ENCODE results near the gene PKNOX1. TPM values are rescaled to one million over a fixed set of nuclear protein-coding genes. Genes with fewer than 3 reads are reported as not detected.
"Not testable (repeated sequence)": the region's sequence is repeated elsewhere in the genome, so short reads cannot be mapped to it uniquely, and the experiment has no call there.

PKNOX1 gene
- total and polyA plus RNA-seq, 2 donors = 16.0 to 19.2 TPM

DNA sequence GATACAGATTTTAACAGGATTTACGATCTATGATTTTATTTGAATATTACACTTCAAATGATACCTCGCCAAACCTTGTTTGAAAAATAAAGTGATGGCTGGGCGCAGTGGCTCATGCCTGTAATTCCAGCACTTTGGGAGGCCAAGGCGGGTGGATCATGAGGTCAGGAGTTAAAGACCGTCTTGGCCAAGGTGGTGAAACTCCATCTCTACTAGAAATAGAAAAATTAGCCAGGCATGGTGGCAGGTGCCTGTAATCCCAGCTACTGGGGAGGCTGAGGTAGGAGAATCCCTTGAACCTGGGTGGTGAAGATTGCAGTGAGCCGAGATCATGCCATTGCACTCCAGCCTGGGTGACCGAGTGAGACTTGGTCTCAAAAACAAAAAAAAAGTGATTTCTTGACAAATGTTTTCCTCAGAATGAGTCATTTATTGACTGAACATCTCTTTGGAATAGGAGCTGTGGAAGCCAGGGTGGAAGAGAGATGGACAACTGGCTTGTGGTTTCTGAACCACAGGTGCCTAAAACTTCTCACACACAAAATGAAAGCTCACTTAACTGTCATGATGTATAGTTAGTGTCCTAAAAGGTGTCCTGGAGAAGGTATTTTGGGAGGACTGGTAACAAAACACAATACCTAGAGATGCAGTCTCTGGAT lies 11.9 kb downstream of the PKNOX1 start:
- WGBS = 88% methylated on average over 7 of the region's 7 CpGs
- H3K4me1 ChIP-seq (ENCODE audit: insufficient read depth) = no peaks in the 10 kb centered on the region
- no peaks in the 10 kb centered on the region for H3K36me3 ChIP-seq (ENCODE audit: insufficient read depth)
- no peak overlapping the region for H3K4me3 ChIP-seq (ENCODE audit: low read depth, low read length)
- DNase-seq (ENCODE audit: extremely low spot score) = no peak
- no peak overlapping the region for H3K27ac ChIP-seq (ENCODE audit: low read depth)

GRCh38 chr21:42988236-42988965 lies 14.0 kb downstream of the PKNOX1 start:
- no peak for DNase-seq (ENCODE audit: extremely low spot score)
- 83% methylated on average over 12 of the region's 12 CpGs for WGBS
- no peak overlapping the region for H3K4me3 ChIP-seq (ENCODE audit: low read depth, low read length)
- peaks cover 2% of the 10 kb centered on the region for H3K4me1 ChIP-seq (ENCODE audit: insufficient read depth)
- H3K27ac ChIP-seq (ENCODE audit: low read depth) = no peak overlapping the region
- H3K36me3 ChIP-seq (ENCODE audit: insufficient read depth) = no peaks in the 10 kb centered on the region

DNA sequence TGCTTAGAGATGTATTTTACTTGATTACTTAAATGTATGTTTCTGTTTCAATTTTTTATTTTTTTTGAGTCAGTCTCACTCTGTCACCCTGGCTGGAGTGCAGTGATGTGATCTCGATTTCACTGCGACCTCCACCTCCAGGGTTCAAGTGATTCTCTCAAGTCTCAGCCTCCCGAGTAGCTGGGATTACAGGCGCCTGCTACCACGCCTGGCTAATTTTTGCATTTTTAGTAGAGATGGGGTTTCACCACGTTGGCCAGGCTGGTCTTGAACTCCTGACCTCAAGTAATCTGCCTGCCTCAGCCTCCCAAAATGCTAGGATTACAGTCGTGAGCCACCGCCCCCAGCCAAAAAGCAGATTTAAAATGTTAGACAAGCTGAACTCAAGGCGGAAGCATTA lies 15.0 kb downstream of the PKNOX1 start:
- WGBS = 73% methylated on average over 9 of the region's 9 CpGs
- DNase-seq (ENCODE audit: extremely low spot score); H3K27ac ChIP-seq (ENCODE audit: low read depth); H3K4me3 ChIP-seq (ENCODE audit: low read depth, low read length); H3K36me3 ChIP-seq (ENCODE audit: insufficient read depth); H3K4me1 ChIP-seq (ENCODE audit: insufficient read depth): not testable (repeated sequence)

DNA sequence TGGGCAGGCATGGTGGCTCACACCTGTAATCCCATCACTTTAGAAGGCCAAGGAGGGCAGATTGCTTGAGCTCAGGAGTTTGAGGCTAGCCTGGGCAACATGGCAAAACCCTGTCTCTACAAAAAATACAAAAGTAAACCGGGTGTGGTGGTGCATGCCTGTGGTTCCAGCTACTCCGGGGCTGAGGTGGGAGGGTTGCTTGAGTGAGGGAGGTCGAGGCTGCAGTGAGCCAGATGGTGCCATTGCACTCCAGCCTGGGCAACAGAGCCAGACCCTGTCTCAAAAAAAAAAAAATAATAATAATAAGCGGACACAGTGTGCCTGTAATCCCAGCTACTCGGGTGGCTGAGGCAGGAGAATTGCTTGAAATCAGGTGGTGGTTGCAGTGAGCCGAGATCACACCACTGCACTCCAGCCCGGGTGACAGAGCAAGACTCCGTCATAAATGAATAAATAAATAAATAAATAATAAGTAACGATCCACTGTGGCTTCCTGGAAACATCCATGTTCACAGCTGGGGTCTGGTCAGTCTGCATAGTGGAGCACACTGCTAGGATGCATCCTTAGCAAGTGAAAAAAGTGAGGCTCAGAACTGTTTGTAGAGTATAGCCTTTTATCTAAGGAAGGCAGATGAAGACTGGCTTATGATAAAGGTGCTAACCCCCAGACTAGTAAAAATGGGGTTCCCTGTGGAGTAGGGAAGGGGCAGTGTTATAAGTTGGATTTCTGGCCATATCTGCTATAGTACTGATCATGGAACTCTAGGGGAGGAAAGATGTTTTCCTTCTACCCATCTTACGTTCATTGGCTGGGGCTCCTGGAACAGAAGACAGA lies 15.7 kb downstream of the PKNOX1 start:
- WGBS = 61% methylated on average over 10 of the region's 10 CpGs
- Histone ChIP-seq H3K4me3 (ENCODE audit: low read depth, low read length) (no peak overlapping the region), H3K36me3 (ENCODE audit: insufficient read depth) (no peaks in the 10 kb centered on the region), H3K4me1 (ENCODE audit: insufficient read depth) (peaks cover 2% of the 10 kb centered on the region), H3K27ac (ENCODE audit: low read depth) (no peak overlapping the region)
- DNase-seq (ENCODE audit: extremely low spot score) = no peak

GRCh38 chr21:42991992-42992740 lies 17.8 kb downstream of the PKNOX1 start:
- Histone ChIP-seq H3K4me3 (ENCODE audit: low read depth, low read length) (no peak overlapping the region), H3K27ac (ENCODE audit: low read depth) (peak overlapping the region; percentile 69), H3K4me1 (ENCODE audit: insufficient read depth) (peaks cover 2% of the 10 kb centered on the region), H3K36me3 (ENCODE audit: insufficient read depth) (no peaks in the 10 kb centered on the region)
- DNase-seq (ENCODE audit: extremely low spot score) = peak; percentile 50
- WGBS = 37% methylated on average over 16 of the region's 16 CpGs

DNA sequence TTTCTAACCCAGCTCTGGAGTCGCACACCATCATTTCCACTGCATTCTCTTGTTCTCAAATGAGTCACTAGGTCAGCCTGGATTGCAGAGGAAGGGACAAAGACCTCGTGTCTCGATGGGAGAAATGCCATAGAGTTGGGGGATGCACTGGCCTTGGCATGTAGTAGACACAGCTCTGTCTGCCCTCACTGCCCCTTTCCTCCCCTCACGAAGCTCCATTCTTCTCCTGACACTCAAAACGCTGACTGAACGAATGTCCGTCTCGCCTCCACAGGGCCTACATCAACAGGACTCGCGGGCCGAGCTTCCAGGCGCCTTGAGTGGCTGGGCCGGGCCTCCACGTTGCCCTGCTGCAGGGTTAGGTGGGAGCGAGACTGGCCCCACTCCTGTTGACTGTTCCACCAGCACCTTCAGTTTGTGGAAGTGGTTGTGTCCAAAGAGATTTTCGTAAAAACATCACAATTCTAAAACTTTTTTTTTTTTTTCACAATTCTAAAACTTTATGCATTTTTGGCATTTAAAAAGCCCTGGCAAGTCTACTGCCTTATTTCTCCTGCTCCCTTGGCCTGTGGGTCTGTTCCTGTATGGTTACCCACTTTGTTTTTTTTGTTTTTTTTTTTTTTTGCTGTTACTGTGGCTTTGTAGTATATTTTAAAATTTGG lies 18.8 kb downstream of the PKNOX1 start:
- DNase-seq (ENCODE audit: extremely low spot score) = no peak
- H3K27ac ChIP-seq (ENCODE audit: low read depth) = peak overlapping the region; percentile 69
- H3K4me3 ChIP-seq (ENCODE audit: low read depth, low read length) = no peak overlapping the region
- H3K4me1 ChIP-seq (ENCODE audit: insufficient read depth) = peaks cover 2% of the 10 kb centered on the region
- 81% methylated on average over 16 of the region's 16 CpGs for WGBS
- no peaks in the 10 kb centered on the region for H3K36me3 ChIP-seq (ENCODE audit: insufficient read depth)

GRCh38 chr21:42997053-42997452 lies 22.7 kb downstream of the PKNOX1 start:
- no peak overlapping the region for H3K4me3 ChIP-seq (ENCODE audit: low read depth, low read length)
- WGBS = 35% methylated on average over 8 of the region's 8 CpGs
- no peak overlapping the region for H3K27ac ChIP-seq (ENCODE audit: low read depth)
- H3K36me3 ChIP-seq (ENCODE audit: insufficient read depth) = no peaks in the 10 kb centered on the region
- H3K4me1 ChIP-seq (ENCODE audit: insufficient read depth) = peaks cover 1% of the 10 kb centered on the region
- DNase-seq (ENCODE audit: extremely low spot score) = no peak

DNA sequence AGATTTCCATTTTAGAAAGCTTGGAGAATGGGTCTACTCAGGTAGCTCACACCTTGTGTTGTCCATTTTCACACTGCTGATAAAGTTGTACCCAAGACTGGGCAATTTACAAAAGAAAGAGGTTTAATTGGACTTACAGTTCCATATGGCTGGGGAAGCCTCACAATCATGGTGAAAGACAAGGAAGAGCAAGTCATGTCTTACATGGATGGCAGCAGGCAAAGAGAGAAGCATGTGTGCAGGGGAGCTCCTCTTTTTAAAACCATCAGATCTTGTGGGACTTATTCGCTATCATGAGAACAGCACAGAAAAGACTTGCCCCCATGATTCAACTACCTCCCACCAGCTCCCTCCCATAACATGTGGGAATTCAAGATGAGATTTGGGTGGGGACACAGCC lies 23.6 kb downstream of the PKNOX1 start:
- not testable (repeated sequence) for H3K27ac ChIP-seq (ENCODE audit: low read depth); DNase-seq (ENCODE audit: extremely low spot score); H3K36me3 ChIP-seq (ENCODE audit: insufficient read depth); H3K4me3 ChIP-seq (ENCODE audit: low read depth, low read length); H3K4me1 ChIP-seq (ENCODE audit: insufficient read depth)
- 98% methylated on average over 1 of the region's 1 CpG for WGBS

- 97% methylated on average over 2 of the region's 2 CpGs for WGBS
Measured at GRCh38 chr21:42999152-42999551, 24.8 kb downstream of the PKNOX1 start.

DNA sequence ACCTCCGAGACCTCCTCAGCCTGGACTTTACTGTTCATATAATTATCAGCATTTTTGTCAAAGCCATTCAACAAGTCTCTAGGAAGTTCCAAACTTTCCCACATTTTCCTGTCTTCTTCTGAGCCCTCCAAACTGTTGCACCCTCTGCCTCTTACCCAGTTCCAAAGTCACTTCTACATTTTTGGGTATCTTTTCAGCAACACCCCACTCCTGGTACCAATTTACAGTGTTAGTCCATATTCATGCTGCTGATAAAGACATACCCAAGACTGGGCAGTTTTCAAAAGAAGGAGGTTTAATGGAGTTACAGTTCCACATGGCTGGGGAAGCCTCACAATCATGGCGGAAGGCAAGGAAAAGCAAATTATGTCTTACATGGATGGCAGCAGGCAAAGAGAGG lies 25.7 kb downstream of the PKNOX1 start:
- H3K4me3 ChIP-seq (ENCODE audit: low read depth, low read length); H3K27ac ChIP-seq (ENCODE audit: low read depth); DNase-seq (ENCODE audit: extremely low spot score); H3K36me3 ChIP-seq (ENCODE audit: insufficient read depth); H3K4me1 ChIP-seq (ENCODE audit: insufficient read depth): not testable (repeated sequence)
- over 99% methylated on average over 2 of the region's 2 CpGs for WGBS

More at GRCh38 chr21:42999152-42999551, 24.8 kb downstream of the PKNOX1 start:
- H3K4me1 ChIP-seq (ENCODE audit: insufficient read depth); DNase-seq (ENCODE audit: extremely low spot score); H3K27ac ChIP-seq (ENCODE audit: low read depth); H3K4me3 ChIP-seq (ENCODE audit: low read depth, low read length); H3K36me3 ChIP-seq (ENCODE audit: insufficient read depth): not testable (repeated sequence)

GRCh38 chr21:43001316-43001715 lies 27.0 kb downstream of the PKNOX1 start:
- H3K4me3 ChIP-seq (ENCODE audit: low read depth, low read length) = no peak overlapping the region
- no peaks in the 10 kb centered on the region for H3K36me3 ChIP-seq (ENCODE audit: insufficient read depth)
- H3K4me1 ChIP-seq (ENCODE audit: insufficient read depth) = no peaks in the 10 kb centered on the region
- no peak for DNase-seq (ENCODE audit: extremely low spot score)
- no peak overlapping the region for H3K27ac ChIP-seq (ENCODE audit: low read depth)
- 16% methylated on average over 4 of the region's 4 CpGs for WGBS

DNA sequence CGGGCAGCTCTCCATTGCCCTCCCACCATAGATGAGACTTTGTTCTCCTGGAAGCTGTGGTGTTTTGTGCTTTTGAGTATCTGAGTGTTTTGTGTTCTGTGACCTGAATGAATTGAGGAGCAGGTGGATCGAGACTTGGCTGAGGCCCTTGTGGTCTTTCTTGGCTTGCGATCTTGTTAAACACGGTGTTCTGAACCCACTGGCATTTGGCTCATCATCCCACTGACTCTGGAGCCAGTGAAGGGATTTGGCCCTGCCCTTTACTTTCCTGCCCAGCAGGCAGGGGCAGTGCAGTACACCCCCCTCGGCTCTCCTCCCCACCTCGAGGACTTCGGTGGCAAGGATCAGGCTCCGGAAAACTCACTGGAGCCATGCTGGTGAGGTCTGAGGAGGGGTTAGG lies 30.6 kb downstream of the PKNOX1 start:
- H3K4me3 ChIP-seq (ENCODE audit: low read depth, low read length) = no peak overlapping the region
- WGBS = 75% methylated on average over 8 of the region's 8 CpGs

GRCh38 chr21:43005635-43006034 lies 31.3 kb downstream of the PKNOX1 start:
- WGBS = 83% methylated on average over 9 of the region's 9 CpGs
- no peaks in the 10 kb centered on the region for H3K4me1 ChIP-seq (ENCODE audit: insufficient read depth)
- DNase-seq (ENCODE audit: extremely low spot score) = no peak
- H3K4me3 ChIP-seq (ENCODE audit: low read depth, low read length) = no peak overlapping the region
- H3K36me3 ChIP-seq (ENCODE audit: insufficient read depth) = peaks cover 2% of the 10 kb centered on the region
- no peak overlapping the region for H3K27ac ChIP-seq (ENCODE audit: low read depth)

More for the DNA sequence above, 30.6 kb downstream of the PKNOX1 start:
- Histone ChIP-seq H3K36me3 (ENCODE audit: insufficient read depth) (peaks cover 2% of the 10 kb centered on the region), H3K27ac (ENCODE audit: low read depth) (no peak overlapping the region), H3K4me1 (ENCODE audit: insufficient read depth) (no peaks in the 10 kb centered on the region)
- no peak for DNase-seq (ENCODE audit: extremely low spot score)
